ENCODE results near the gene TNFSF10. TPM values are rescaled to one million over a fixed set of nuclear protein-coding genes. Genes with fewer than 3 reads are reported as not detected.
A peak's percentile ranks its signal among the peaks of the same experiment; 100 is the strongest.

The TNFSF10 gene
- total RNA-seq, 1 donor from 2014 or later, result 17.3 TPM

GRCh38 chr3:172516318-172517214, 6.7 kb downstream of the TNFSF10 start:
- peak; percentile 49 for DNase-seq

- peak; percentile 69 for DNase-seq
Measured at GRCh38 chr3:172515130-172515918, 7.9 kb downstream of the TNFSF10 start.

GRCh38 chr3:172514678-172515077, 8.6 kb downstream of the TNFSF10 start:
- DNase-seq, result no peak

- DNase-seq, result peak; percentile 6
Measured at GRCh38 chr3:172513488-172513887, 9.7 kb downstream of the TNFSF10 start.

GRCh38 chr3:172511783-172512762, 11.2 kb downstream of the TNFSF10 start:
- DNase-seq, result peak; percentile 11

- no peak for DNase-seq
Measured at GRCh38 chr3:172506094-172506493, 17.1 kb downstream of the TNFSF10 start.

- DNase-seq, result no peak
Measured at GRCh38 chr3:172501540-172501939, 21.7 kb downstream of the TNFSF10 start.

- DNase-seq, result peak; percentile 80
Measured at GRCh38 chr3:172490198-172490669, 33.0 kb downstream of the TNFSF10 start.

GRCh38 chr3:172478116-172478515, 45.1 kb downstream of the TNFSF10 start:
- DNase-seq, result no peak

- no peak for DNase-seq
Measured at GRCh38 chr3:172476347-172476746, 46.9 kb downstream of the TNFSF10 start.

GRCh38 chr3:172475703-172476102, 47.5 kb downstream of the TNFSF10 start:
- DNase-seq, result no peak

GRCh38 chr3:172471903-172472302, 51.3 kb downstream of the TNFSF10 start:
- no peak for DNase-seq

GRCh38 chr3:172470588-172470987, 52.6 kb downstream of the TNFSF10 start:
- DNase-seq, result no peak

GRCh38 chr3:172467170-172467824, 55.9 kb downstream of the TNFSF10 start:
- no peak for DNase-seq

- DNase-seq, result no peak
Measured at GRCh38 chr3:172466553-172467130, 56.6 kb downstream of the TNFSF10 start.

- no peak for DNase-seq
Measured at GRCh38 chr3:172465281-172465680, 57.9 kb downstream of the TNFSF10 start.

GRCh38 chr3:172464306-172464705, 58.9 kb downstream of the TNFSF10 start:
- peak; percentile 40 for DNase-seq

GRCh38 chr3:172461530-172462138, 61.6 kb downstream of the TNFSF10 start:
- DNase-seq, result peak; percentile 36

GRCh38 chr3:172456404-172456803, 66.8 kb downstream of the TNFSF10 start:
- no peak for DNase-seq

Data from tongue (tissue), 2 donors.